T-helper 17 cell (primary cell): ENCODE data around the gene PLA1A. TPM values are rescaled to one million over a fixed set of nuclear protein-coding genes. Genes with fewer than 3 reads are reported as not detected.
"Not testable (repeated sequence)": the region's sequence is repeated elsewhere in the genome, so short reads cannot be mapped to it uniquely, and the experiment has no call there.

Experiments
- ATAC-seq: fragments of 150-1000 bp; cut with Tn5 transposase; 2 replicates; pipeline ENCODE4 v1.10.0; 2021; ENCODE audit warnings: mild to moderate bottlenecking, moderate library complexity
- DNase-seq, 3 donors: peaks; one replicate each; pipeline versions ENCODE4 v3.0.0 to v3.0.0-alpha.2; 2020 to 2021
- H3K9me3 ChIP-seq: one replicate; pipeline ENCODE4 v1.7.0; 2013; ENCODE audit warnings: low read length, mild to moderate bottlenecking; ENCODE audit not compliant: control insufficient read depth, poor library complexity, severe bottlenecking
- H3K27ac Mint-ChIP-seq: one replicate; pipeline ENCODE4 v1.8.0; 2022; ENCODE audit warnings: mild to moderate bottlenecking, moderate library complexity, mixed read lengths
- H3K27me3 Mint-ChIP-seq: one replicate; pipeline ENCODE4 v1.8.0; 2022; ENCODE audit warnings: mixed read lengths
- H3K36me3 Mint-ChIP-seq: one replicate; pipeline ENCODE4 v1.8.0; 2022; ENCODE audit warnings: low read depth, mixed read lengths
- H3K4me1 Mint-ChIP-seq: one replicate; pipeline ENCODE4 v1.8.0; 2022; ENCODE audit warnings: mild to moderate bottlenecking, mixed read lengths
- H3K4me3 Mint-ChIP-seq: one replicate; pipeline ENCODE4 v1.8.0; 2022; ENCODE audit warnings: mild to moderate bottlenecking, moderate library complexity, mixed read lengths
- total RNA-seq, 4 donors: library from RNA in 2 of 4; stranded (reverse) in 2 of 4; gene quantifications; one replicate each; pipeline ENCODE4 v1.2.3 and lab custom pipeline; 2022 to 2026

PLA1A gene
- total RNA-seq (under 1 TPM in 1 of 2 donors, not detected in 1; 0.45 TPM), total RNA-seq (lab: John Stamatoyannopoulos, UW) (0 to 0.38 reads per million in 2 donors)

GRCh38 chr3:119597548-119598288, at the start of gene PLA1A:
Gene PLA1A, plus strand, starts transcription at chr3:119597885. Its CDS starts 29 bp downstream, at chr3:119597914.
- no peak within 1 kb of the TSS for H3K4me3 Mint-ChIP-seq
- H3K27ac Mint-ChIP-seq = peak within 1 kb of the TSS; percentile 82
- peaks cover 3% of the 10 kb centered on the region for H3K36me3 Mint-ChIP-seq
- no peaks in the 10 kb centered on the region for H3K9me3 ChIP-seq
- H3K4me1 Mint-ChIP-seq = peaks cover 21% of the 10 kb centered on the region
- DNase-seq = no peak
- ATAC-seq = no peak
- peaks cover 23% of the 10 kb centered on the region for H3K27me3 Mint-ChIP-seq

DNA sequence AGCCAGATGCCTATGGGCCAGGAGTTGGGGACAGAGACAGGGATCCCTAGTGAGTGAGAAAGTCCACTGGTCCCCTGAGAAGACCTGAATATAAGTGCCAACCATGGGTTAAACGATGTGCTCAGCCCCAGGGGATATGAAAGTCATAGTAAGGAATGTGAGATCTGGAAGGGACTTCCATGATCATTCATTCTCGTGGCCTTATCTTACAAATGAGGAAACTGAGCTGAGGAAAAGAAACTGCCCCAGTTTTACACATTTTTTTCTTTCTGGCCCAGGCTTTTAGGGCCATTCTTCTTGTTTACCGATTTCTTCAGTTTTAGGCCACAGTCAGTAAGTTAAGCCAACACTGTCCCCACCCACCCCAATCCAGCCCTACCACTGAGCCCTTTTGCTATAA, 49.3 kb upstream of the PLA1A start:
- ATAC-seq (no peak), DNase-seq (no peak)
- H3K4me1 Mint-ChIP-seq = peaks cover 4% of the 10 kb centered on the region
- H3K9me3 ChIP-seq = no peaks in the 10 kb centered on the region
- H3K36me3 Mint-ChIP-seq = no peaks in the 10 kb centered on the region
- no peak overlapping the region for H3K4me3 Mint-ChIP-seq
- H3K27ac Mint-ChIP-seq = no peak overlapping the region
- H3K27me3 Mint-ChIP-seq = no peaks in the 10 kb centered on the region

GRCh38 chr3:119550192-119550910, 47.3 kb upstream of the PLA1A start:
- Mint-ChIP-seq H3K27ac (no peak overlapping the region), H3K4me3 (no peak overlapping the region), H3K36me3 (peaks cover 2% of the 10 kb centered on the region), H3K27me3 (no peaks in the 10 kb centered on the region), H3K4me1 (peaks cover 16% of the 10 kb centered on the region)
- no peaks in the 10 kb centered on the region for H3K9me3 ChIP-seq
- DNase-seq = no peak
- ATAC-seq = no peak

DNA sequence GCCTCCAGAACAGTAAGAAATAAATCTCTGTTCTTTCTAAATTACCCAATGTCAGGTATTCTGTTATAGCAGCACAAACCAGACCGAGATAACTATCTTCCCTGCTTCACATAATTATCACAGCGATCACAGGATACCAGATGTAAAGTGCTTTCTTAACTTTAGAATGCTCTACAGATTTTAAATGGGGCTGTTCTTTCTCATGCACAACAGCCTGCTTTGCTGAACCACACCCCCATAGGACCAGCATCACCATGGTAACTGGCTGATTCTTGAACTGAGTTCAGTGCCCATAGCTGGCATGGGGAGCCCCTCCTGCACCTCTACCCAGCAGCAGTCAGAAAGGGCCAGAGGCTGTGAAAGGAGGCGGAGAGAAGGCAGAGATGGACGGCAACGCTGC, 46.1 kb upstream of the PLA1A start:
- H3K27ac Mint-ChIP-seq = no peak overlapping the region
- ATAC-seq (peak; percentile 16), DNase-seq (no peak)
- H3K36me3 Mint-ChIP-seq = peaks cover 2% of the 10 kb centered on the region
- no peak overlapping the region for H3K4me3 Mint-ChIP-seq
- no peaks in the 10 kb centered on the region for H3K9me3 ChIP-seq
- peaks cover 27% of the 10 kb centered on the region for H3K4me1 Mint-ChIP-seq
- H3K27me3 Mint-ChIP-seq = no peaks in the 10 kb centered on the region

- H3K27ac Mint-ChIP-seq, H3K9me3 ChIP-seq, H3K27me3 Mint-ChIP-seq, H3K4me3 Mint-ChIP-seq, ATAC-seq, H3K36me3 Mint-ChIP-seq, DNase-seq: not testable (repeated sequence)
- H3K4me1 Mint-ChIP-seq = peaks cover 38% of the 10 kb centered on the region
Measured at GRCh38 chr3:119552928-119553327, 44.8 kb upstream of the PLA1A start.

DNA sequence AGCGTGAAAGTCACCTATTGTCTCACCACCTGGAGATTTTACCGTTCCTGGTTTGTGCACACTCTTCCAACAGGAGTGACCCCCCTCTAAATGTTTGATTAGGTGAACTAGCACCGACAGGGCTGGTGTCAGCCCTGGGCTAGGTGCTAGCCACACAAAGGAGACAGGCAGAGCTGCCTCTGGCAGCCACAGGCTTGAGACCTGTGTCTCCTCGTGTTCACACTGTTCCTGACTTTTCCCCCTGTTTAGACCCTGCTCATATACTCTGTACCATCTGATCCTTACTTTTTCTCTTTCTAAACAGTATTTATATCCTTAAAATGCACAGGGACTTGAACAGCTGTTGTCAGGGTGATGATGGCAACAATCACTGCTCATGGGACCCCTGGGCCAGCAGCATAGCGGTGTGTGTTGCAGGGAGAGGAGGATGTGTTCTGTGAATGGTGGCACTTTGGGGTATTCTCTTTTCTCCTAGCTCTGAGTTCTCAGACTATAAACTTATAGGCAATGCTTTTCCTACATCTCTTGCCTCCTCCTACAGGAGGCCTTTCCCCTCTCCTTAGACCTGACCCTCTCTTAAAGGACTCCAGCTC, 43.8 kb upstream of the PLA1A start:
- DNase-seq = no peak
- Mint-ChIP-seq H3K36me3 (peaks cover 2% of the 10 kb centered on the region), H3K27ac (peak overlapping the region; percentile 95), H3K4me1 (peaks cover 44% of the 10 kb centered on the region), H3K27me3 (no peaks in the 10 kb centered on the region), H3K4me3 (no peak overlapping the region)
- no peak for ATAC-seq
- H3K9me3 ChIP-seq = no peaks in the 10 kb centered on the region

GRCh38 chr3:119555309-119555735, 42.4 kb upstream of the PLA1A start:
- Mint-ChIP-seq H3K4me1 (peaks cover 50% of the 10 kb centered on the region), H3K4me3 (peak overlapping the region; percentile 66), H3K27ac (peak overlapping the region; percentile 95), H3K36me3 (peaks cover 2% of the 10 kb centered on the region), H3K27me3 (no peaks in the 10 kb centered on the region)
- no peaks in the 10 kb centered on the region for H3K9me3 ChIP-seq
- peak; percentile 8 for ATAC-seq
- DNase-seq = no peak

DNA sequence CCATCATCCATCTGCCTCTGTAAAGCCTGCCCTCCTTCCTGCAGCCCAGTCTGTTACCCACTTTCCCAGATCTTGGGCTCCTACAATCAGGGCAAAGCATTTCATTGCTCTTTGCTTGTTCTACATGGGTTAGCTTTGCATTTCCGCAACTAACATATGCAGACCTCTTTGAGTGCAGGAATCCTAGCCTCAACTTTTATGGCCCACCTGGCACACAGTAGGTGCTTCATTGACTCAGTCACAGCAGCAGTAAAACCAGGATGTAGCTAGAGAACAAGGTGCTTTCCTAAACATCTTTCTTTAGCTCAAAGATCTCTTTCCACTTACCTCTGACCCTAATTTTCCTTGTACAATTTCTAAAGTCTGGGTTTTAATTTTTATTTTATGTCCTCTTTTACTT, 41.8 kb upstream of the PLA1A start:
- Mint-ChIP-seq H3K4me3 (peak overlapping the region; percentile 66), H3K4me1 (peaks cover 51% of the 10 kb centered on the region), H3K27me3 (no peaks in the 10 kb centered on the region), H3K36me3 (peaks cover 2% of the 10 kb centered on the region), H3K27ac (peak overlapping the region; percentile 95)
- ATAC-seq = no peak
- no peak for DNase-seq
- no peaks in the 10 kb centered on the region for H3K9me3 ChIP-seq

DNA sequence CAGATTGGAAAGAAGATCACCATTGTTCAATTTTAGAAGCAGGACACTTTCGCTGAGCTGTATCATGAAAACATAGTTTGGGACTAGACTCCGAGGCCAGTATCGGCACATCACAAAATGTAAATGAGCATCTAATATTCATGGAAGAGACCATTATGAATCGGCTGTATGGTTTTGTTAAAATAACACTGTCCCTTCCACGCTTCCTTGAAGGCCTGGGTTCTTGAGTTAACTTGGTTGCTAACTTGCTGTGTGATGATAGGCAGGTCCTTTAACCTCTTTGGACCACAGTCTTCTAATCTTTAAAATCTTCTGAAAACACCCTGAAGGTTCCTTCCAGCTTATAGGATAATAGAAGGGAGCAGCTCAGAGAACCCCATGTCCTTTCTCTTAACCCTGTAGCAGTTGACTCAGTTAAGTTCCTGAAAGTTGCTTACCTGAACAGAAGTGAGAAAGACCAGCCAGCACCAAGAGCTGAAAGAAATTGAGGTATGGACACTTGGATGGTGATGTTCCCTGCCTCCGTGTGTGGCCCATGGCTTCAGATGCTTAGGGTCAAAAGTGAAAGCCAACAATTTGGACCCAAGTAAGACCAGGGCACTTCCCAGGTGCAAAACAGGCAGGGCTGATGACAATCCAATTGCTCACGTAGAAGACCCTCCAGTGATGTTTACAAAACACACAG, 40.4 kb upstream of the PLA1A start:
- no peak for ATAC-seq
- no peak for DNase-seq
- Mint-ChIP-seq H3K4me1 (peaks cover 49% of the 10 kb centered on the region), H3K27me3 (no peaks in the 10 kb centered on the region), H3K27ac (peak overlapping the region; percentile 95), H3K4me3 (peak overlapping the region; percentile 79), H3K36me3 (peaks cover 2% of the 10 kb centered on the region)
- no peaks in the 10 kb centered on the region for H3K9me3 ChIP-seq

DNA sequence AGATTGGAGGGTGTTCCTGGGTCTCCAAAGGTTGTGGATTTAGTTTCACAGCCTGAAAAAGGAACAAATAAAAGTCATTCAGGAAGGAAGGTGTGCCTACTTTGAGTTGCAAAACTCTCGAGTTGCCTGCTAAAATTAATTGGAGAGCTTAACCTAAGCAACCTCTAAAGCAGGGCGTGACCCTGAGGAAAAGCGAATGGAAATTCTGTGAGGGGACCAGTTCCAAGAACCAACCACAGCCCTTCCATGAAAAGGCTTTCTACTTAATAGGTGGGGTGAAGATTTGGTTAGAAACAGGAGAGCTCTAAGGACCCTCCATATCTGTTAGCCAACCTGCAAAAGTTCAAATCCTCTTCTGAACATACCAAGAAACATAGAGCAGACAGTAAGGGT, 39.8 kb upstream of the PLA1A start:
- no peaks in the 10 kb centered on the region for H3K27me3 Mint-ChIP-seq
- H3K36me3 Mint-ChIP-seq = peaks cover 2% of the 10 kb centered on the region
- peak overlapping the region; percentile 79 for H3K4me3 Mint-ChIP-seq
- H3K4me1 Mint-ChIP-seq = peaks cover 54% of the 10 kb centered on the region
- ATAC-seq = no peak
- H3K9me3 ChIP-seq = no peaks in the 10 kb centered on the region
- peak overlapping the region; percentile 95 for H3K27ac Mint-ChIP-seq
- no peak for DNase-seq

DNA sequence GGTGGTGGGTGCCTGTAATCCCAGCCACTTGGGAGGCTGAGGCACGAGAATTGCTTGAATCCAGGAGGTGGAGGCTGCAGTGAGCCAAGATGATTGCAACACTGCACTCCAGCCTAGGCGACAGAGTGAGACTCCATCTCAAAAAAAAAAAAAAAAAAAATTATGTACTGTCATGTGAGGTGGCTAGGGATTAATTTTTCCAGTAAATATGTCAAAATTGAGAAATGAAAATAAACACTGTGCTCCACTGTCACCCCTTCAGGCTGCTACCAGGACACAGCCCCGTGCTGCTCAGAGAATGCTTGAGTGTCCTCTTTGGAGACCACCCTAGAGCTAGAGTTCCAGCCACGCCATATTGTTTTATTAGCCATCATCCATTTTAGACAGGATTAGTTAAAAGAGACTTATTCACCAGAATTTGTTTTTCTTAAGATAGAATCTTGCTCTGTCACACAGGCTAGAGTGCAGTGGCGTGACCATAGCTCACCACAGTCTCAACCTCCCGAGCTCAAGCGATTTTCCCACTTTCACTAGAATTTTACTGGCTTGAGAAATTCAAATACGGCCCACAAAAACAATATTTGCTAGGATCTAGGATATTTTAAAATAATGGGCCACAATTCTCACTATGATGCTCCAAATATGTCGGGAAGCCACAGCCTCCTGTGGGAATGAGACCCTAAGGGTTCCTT, 38.9 kb upstream of the PLA1A start:
- Mint-ChIP-seq H3K27me3 (no peaks in the 10 kb centered on the region), H3K27ac (peak overlapping the region; percentile 95), H3K36me3 (peaks cover 2% of the 10 kb centered on the region), H3K4me1 (peaks cover 54% of the 10 kb centered on the region), H3K4me3 (peak overlapping the region; percentile 79)
- ATAC-seq = no peak
- no peaks in the 10 kb centered on the region for H3K9me3 ChIP-seq
- DNase-seq = no peak

- peak within 1 kb of the TSS; percentile 95 for H3K27ac Mint-ChIP-seq
- peaks cover 2% of the 10 kb centered on the region for H3K36me3 Mint-ChIP-seq
- H3K9me3 ChIP-seq = no peaks in the 10 kb centered on the region
- peaks cover 50% of the 10 kb centered on the region for H3K4me1 Mint-ChIP-seq
- H3K4me3 Mint-ChIP-seq = peak within 1 kb of the TSS; percentile 79
- no peaks in the 10 kb centered on the region for H3K27me3 Mint-ChIP-seq
- DNase-seq = peak; percentile 29 to 53 (median 42)
- peak; percentile 56 for ATAC-seq
Measured at GRCh38 chr3:119559441-119559963, 38.2 kb upstream of the PLA1A start, which contains the start of gene CD80. Gene CD80, minus strand, starts transcription at chr3:119559614. Its CDS starts 1,886 bp downstream, at chr3:119557728.
